Prostate gland (tissue), 2 donors: ENCODE results near the gene NXF1.

Experiments used
- CTCF ChIP-seq, 4 experiments: fragments of 200-600 bp in 2 of 4; fragments of 450-650 bp in 2 of 4; sonication (generic) in 2 of 4; IDR thresholded peaks; 1 replicate in 3 of 4; 2 replicates in 1 of 4; pipeline ENCODE4 v1.5.1; 2016 to 2019; ENCODE audit warnings: antibody characterized with exemption in 4 of 4, mild to moderate bottlenecking in 2 of 4, moderate library complexity in 2 of 4
- POLR2A ChIP-seq: fragments of 450-650 bp; IDR thresholded peaks from one replicate; pipeline ENCODE4 v1.6.1; 2016; ENCODE audit warnings: antibody characterized with exemption, mild to moderate bottlenecking
- POLR2AphosphoS5 ChIP-seq: sonication (generic); formaldehyde crosslinking; IDR thresholded peaks from one replicate; pipeline ENCODE4 v1.6.1; 2017; ENCODE audit warnings: antibody characterized with exemption

- no peak for TF ChIP-seq CTCF (IDR thresholded peaks at IDR 0.05)
- no peak for TF ChIP-seq POLR2A
- no peak for TF ChIP-seq POLR2AphosphoS5
Observed at GRCh38 chr11:62777389-62777788, 27.9 kb downstream of the NXF1 start.
